Coronary artery (tissue), 2 donors: ENCODE data around the gene FOXN3.

ENCODE experiments used
- DNase-seq: peaks from one replicate; pipeline ENCODE4 v3.0.0-alpha.2; 2017; ENCODE audit warnings: low spot score
- H3K27ac ChIP-seq, 2 donors: fragments of 200-600 bp; sonication (generic); one replicate each; pipeline ENCODE4 v1.5.1; 2016 to 2019
- H3K4me3 ChIP-seq: fragments of 200-600 bp; sonication (generic); 2 replicates; pipeline ENCODE4 v1.5.1; 2016; ENCODE audit warnings: mild to moderate bottlenecking, moderate library complexity
- TF ChIP-seq, protein P1 (sequence below): fragments of 200-600 bp; sonication (generic); IDR thresholded peaks from one replicate; pipeline ENCODE4 v1.5.1; 2019; ENCODE audit warnings: antibody characterized with exemption

FOXN3 gene

DNA sequence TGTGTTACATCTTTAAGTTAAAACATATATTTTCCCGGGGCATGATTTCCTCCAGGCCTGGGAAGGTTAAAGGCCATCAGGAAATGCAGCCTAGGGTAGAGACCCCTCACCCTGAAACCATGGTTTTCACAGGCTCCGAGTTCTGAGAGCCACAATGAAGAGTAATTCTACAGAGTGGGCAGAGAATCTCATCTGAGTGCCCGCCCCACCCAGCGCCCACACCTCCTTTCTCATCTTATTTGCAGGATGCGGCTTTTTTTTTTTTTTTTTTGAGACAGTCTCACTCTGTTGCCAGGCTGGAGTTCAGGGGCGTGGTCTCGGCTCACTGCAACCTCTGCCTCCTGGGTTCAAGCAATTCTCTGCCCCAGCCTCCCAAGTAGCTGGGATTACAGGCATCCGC, 170.7 kb downstream of the FOXN3 start:
- Histone ChIP-seq H3K4me3 (no peak overlapping the region), H3K27ac (no peak overlapping the region)
- DNase-seq = no peak
- TF ChIP-seq, protein P1, sequence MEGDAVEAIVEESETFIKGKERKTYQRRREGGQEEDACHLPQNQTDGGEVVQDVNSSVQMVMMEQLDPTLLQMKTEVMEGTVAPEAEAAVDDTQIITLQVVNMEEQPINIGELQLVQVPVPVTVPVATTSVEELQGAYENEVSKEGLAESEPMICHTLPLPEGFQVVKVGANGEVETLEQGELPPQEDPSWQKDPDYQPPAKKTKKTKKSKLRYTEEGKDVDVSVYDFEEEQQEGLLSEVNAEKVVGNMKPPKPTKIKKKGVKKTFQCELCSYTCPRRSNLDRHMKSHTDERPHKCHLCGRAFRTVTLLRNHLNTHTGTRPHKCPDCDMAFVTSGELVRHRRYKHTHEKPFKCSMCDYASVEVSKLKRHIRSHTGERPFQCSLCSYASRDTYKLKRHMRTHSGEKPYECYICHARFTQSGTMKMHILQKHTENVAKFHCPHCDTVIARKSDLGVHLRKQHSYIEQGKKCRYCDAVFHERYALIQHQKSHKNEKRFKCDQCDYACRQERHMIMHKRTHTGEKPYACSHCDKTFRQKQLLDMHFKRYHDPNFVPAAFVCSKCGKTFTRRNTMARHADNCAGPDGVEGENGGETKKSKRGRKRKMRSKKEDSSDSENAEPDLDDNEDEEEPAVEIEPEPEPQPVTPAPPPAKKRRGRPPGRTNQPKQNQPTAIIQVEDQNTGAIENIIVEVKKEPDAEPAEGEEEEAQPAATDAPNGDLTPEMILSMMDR = no peak

DNA sequence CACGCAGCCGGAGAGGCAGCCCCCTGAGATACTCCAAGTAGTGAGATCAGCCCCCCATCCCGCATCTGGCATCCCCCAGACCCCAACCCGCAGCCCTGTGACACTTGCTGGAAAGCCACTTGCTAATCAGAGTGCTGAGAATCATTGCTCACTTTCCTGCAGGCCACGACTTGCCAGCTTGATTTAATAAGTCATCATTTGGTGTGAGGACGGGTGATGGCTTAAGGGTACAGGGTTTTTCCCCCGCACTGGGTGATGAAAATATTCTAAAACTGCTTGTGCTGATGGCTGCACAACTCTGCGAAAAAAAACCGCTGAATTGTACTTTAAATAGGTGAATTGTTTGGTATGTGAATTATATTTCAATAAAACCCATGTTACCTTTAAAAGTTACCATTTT, 171.2 kb downstream of the FOXN3 start:
- no peak overlapping the region for H3K27ac ChIP-seq
- TF ChIP-seq, protein P1 = no peak

DNA sequence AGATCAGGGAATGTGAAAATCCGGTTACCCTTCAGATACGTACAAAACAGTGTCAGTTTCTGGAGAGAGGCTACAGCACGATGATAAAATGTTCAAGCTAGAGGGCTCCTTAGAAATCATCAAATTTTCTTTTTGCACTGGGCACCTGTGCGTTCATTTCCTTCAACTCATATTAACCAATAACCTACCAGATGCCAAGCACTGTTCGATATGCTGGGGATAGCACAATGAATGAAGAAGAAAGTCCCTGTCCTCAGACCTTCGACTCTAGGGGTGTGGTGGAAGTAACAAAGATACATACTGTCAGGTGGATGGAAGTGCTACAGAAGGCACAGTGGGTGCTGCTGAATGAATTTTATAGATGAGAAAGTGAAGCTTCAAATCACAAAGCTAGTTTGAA, 172.3 kb downstream of the FOXN3 start:
- TF ChIP-seq, protein P1 = no peak
- DNase-seq = peak; percentile 11
- no peak overlapping the region for H3K27ac ChIP-seq
- no peak overlapping the region for H3K4me3 ChIP-seq

More for the DNA sequence above, 171.2 kb downstream of the FOXN3 start:
- DNase-seq = no peak
- no peak overlapping the region for H3K4me3 ChIP-seq

DNA sequence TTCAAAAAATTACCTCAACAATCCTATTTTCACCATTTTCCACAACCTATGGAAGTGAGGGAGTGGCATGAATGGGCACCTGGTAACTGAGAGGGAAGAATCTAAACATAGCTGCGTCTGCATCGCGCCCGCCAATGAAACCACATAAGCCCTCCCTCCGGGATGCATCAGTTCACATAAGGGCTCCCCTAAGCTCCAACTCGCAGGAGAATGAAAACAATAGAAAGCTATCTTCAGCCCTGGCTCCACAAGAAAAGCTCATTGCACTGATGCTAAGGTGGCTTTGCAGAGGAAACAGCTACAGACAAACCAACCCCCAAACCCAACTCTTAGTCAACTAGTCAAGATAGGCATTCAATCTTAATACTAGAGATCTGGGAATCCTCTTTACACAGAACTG, 173.3 kb downstream of the FOXN3 start:
- Histone ChIP-seq H3K4me3 (no peak overlapping the region), H3K27ac (peak overlapping the region in 1 of 2 donors; percentile 36)
- TF ChIP-seq, protein P1 = no peak
- peak; percentile 19 for DNase-seq

DNA sequence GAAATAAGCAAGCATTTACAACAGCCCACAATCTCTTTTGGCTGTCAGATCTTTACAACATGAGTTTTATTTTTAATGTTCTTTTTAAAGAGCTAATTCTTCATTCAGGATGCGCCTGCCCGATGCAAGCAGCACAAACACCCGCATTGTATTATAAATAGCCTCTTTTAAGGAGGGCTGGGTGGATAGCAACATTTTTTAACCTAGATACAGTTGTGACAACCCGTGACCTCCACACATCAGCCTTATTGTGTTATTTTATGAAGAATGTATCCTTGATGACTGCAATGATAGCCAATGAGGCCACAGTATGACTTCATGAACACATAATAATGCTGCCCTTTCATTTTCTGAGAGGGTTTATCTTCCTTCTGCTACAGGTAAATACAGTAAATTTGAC, 173.7 kb downstream of the FOXN3 start:
- Histone ChIP-seq H3K27ac (peak overlapping the region; percentile 36 to 55), H3K4me3 (no peak overlapping the region)
- no peak for DNase-seq
- TF ChIP-seq, protein P1 = no peak

DNA sequence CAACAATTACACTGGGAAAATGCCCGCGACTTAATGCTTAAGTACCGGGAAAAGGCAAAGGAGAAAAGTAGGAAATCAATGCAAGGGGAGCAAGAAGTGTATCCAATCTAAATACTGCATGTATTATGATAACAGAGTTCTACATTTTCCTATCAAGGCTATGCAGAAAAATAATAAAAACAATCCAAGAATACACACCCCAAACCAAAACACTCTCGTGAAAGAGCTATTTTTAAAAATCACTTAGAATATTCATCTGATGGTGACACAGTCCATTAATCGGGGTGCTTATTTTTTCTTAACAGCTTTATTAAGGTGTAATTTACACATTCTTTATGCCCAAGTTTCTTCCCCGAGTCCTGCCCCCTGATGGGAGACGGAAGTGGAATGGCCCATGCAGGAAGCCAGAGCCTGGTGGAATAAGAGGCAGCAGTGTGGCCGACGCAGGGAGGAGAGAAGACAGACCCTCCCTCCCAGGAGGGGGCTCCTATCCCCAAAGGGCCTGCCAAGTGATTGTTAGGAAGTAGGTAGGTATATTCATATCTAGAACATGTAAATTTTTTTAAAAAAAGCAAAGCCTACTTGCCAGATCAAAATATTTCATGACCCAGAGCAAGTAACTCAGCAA, 174.3 kb downstream of the FOXN3 start:
- TF ChIP-seq, protein P1 = no peak
- peak overlapping the region; percentile 45 to 55 for H3K27ac ChIP-seq
- DNase-seq = peak; percentile 45
- peak overlapping the region; percentile 46 for H3K4me3 ChIP-seq

DNA sequence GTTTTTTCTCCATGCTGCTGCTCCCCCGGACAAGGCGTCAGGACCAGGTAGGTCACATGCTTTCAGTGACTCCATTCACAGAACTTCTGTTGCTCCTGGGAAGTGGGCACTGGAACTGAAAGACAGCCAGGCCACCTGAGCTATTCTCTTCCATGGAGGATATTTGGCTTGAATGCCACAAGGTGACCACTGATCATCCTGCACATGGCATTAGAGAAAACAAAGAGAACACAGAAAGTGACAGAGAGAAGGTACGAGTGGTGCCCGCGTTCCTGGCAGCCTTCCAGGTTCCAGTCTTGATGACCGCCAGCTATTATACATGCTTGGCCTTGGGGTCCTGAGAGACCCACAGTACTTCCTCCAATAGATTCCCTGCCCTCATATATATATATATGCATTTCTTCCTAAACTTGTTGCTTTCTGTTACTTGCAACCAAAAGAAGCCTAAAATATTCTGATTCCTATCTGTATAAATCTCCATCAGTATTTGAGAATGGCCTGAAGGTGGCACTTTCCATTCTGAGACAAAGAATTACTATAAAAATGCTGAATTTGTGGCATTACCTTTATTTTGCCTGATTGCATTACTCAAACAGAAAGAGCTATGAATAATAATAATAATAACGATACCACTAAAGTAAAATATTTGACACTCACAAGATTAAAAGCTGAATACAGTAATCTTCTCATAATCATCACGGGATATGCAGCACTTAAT, 174.9 kb downstream of the FOXN3 start:
- TF ChIP-seq, protein P1 = no peak
- peak overlapping the region in 1 of 2 donors; percentile 45 for H3K27ac ChIP-seq
- peak overlapping the region; percentile 46 for H3K4me3 ChIP-seq
- peak; percentile 57 for DNase-seq
